Cerebellar nuclear complex (tissue), 1 donor: ENCODE results near the gene CHTF8.

Experiments
- DNase-seq, 2 experiments: peaks; one replicate each; lab custom pipeline; 2025; lab: John Stamatoyannopoulos, UW

The CHTF8 gene

DNA sequence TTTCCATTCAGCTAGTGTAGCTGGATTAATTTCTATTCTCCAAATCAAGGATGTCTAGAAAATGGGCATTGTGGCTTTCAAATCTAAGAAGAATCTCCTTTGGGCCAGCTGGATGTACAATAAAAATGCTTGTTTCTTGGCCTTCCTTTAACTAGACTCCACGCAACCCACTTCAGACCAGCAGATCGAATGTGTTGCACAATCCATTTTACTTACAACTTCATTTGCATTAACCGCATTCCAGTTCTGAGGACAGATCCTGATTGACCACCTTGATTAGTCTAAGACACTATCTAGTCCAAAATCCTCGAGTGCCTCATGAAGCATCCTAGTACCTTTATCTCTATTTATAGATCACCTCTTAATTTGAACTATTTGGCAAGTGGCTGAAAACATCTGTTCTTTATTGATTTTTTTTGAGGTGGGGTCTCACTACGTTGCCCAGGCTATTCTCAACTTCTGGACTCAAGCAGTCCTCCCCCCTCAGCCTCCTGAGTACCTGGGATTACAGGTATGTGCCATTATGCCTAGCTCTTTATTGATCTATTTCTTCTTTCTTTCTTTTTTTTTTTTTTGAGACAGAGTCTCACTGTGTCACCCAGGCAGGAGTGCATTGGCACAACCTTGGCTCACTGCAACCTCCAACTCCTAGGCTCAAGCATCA lies 47.2 kb downstream of the CHTF8 start:
- no peak for DNase-seq

DNA sequence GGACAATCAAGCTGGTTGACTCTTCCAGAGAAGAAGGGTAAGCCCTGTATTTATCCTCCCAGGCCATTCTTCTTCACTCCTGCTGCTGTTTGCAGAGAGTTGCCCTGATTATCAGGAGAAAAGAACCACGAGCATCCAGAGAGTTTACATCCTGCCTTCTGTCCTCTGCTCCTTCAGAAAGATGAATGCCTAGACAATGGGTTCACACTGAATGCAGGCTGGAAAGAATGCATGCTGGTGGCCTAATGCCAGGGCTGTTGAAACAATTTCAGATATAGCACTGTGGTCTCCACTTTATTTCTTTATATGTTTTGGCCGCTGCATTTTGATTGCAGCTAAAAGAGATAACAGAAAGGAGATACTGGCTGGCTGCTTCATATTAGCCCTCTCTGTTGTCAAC lies 48.1 kb downstream of the CHTF8 start:
- DNase-seq, result no peak

DNA sequence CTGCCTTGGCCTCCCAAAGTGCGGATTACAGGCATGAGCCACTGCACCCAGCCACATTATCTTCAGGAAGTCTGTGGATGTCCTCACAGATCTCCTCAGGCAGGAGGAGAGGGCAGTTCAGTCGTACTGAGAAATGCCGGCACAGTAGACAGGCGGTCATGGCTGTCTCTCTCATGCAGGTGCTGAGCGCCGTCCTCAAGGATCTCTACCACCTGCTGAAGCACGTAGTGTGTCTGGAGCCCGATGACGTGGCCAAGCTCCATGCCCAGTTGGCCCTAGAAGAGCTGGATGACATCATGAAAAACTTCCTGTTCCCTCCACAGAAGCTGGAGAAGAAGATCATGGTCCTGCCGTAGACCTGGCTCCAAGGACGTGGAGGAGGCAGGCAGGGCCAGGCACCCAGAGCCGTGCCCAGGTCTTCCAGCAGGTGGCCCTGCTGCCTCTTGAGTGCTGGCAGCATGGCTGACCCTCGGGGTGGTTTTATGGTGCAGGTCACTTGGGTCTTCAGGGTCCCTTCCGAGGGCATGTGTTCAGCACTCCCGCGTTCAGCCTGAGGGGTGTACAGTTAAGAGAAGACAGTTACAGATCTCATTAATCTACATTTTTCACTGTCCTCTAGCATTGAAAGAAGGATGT lies 49.0 kb downstream of the CHTF8 start:
- no peak for DNase-seq

DNA sequence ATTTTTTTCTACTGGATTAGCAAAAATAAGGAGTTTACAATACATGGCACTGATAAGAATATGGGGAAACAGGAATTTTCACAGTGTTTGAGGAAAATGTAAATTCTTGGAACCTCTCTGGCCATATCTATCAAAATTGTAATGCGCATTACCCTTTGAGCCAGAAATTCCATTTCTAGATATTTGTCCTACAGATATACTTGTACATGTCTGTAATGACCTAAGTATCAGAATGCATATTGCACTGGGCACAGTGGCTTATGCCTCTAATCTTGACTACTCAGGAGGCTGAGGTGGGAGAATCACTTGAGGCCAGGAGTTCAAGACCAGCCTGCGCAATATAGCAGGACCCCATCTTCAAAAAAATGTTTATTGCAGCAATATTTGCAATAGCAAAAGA lies 52.7 kb downstream of the CHTF8 start:
- no peak for DNase-seq

DNA sequence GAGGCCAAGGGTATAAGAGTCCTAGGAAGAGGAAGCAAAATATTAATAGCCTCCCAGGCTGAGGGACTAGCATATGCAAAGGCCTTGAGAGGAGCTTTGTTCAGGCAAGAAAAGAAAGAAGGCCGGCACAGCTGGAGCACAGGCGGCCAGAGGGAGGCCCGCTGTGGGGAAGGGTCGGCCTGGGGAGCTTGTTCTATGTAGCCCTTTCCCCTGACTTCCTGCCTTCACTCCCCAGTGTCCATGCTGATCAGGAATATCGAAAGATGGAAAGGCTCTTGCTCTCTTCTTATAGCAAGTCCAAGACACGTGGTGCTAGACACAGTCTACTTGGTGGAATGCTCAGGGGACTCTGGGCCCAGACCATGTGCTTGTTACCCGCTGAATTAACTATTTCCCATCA lies 54.3 kb downstream of the CHTF8 start:
- DNase-seq, result no peak

DNA sequence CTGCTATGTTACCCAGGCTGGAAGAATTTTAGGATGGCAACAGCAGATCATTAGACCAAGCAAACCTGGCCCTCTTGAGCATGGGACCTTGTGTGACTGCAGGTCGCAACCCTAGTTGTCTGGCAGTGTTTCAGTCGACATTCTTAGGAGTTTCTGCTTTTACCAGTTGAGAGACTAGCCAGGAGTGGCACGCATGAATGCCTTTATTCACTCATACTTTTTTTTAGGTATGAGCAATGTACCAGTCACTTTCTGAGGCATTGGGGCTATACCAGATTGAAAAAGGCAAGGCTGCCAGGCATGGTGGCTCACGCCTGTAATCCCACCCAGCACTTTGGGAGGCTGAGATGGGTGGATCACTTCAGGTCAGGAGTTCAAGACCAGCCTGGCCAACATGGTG lies 55.1 kb downstream of the CHTF8 start:
- DNase-seq, result no peak

DNA sequence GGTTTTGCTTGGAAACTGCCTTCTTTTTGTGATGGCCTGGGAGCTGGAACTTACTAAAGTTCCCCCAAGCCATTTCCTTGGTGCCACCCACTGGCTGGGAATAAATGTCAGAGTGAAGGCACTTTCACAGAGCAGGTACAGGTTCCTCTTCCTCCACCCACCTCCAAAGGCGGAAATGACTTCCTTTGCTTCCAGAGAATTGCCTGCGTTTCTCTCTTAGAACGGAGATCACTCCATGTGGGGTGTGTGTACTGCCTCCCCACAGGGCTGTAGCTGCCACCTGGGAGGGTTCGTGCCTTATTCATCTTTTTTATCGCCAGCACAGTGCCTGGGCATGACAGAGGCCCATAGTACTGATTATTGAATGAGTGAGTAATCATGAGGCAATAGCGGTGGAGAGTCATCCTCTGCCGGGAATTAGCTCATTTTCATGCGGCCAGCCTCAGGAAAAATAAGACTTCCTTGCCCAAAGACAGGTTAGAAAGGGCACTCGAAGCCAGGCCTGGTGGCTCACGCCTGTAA lies 59.1 kb downstream of the CHTF8 start:
- no peak for DNase-seq

DNA sequence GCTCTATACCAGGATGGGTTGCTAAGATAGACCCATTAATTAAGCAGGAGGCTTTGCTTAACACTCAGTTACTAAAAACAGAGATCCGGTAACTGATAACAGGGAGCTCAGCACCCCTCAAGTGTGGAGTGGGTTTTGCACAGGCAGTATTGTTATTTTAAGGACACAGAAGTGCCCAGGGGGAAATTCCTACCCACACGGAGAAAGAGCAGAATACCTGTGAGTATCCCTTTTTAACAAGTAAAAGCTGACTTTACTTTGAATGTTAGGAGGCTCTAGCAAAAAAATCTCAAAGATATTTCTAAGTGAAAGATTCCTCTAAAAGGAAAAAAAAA lies 59.8 kb downstream of the CHTF8 start:
- DNase-seq, result no peak

DNA sequence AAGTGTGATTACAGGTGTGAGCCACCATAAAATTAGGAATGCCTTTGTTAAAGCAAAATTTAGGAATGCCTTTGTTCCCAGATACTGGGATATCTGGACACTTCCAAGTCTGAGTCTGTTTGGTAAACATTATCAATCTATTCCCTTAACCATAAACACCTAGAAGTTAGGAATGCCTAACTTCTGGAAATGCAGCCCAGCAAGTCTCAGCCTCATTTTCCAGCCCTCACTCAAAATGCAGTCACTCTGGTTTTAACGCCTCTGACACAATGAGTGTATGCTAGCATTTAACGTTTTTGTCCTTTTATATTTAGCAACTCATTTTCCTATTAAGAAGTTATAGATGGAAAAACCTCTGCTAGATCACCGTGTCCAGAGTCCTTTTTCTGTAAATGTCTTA lies 61.4 kb downstream of the CHTF8 start:
- DNase-seq, result no peak

DNA sequence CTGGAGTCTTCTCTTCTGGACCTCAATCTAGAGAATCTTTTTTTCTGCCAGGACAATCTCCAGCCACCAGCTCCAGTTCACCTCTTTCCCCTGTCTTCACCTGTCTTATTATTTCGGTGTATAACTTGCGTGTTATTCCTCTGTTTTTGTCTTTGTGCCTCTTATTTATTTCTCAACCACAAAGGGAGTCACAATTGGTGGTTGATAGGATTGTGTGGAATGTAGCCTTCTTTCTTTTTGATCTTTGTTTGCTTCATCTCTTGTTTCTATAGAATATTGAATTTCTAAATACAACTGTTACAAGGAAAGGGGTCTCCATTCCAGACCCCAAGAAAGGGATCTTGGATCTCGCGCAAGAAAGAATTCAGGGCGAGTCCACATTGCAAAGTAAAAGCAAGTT lies 62.9 kb downstream of the CHTF8 start:
- no peak for DNase-seq
